H9 (cell line): ENCODE results near the gene USP9Y. TPM values are rescaled to one million over a fixed set of nuclear protein-coding genes. Genes with fewer than 3 reads are reported as not detected.

Experiments
- DNase-seq: peaks from one replicate; pipeline ENCODE4 v3.0.0-alpha.2; 2017
- H2AFZ ChIP-seq: one replicate; pipeline ENCODE4 v1.6.1; 2013; ENCODE audit warnings: mild to moderate bottlenecking, low read length, control low read depth, moderate library complexity
- H2AK5ac ChIP-seq: 2 replicates; pipeline ENCODE4 v1.6.1; 2013; ENCODE audit warnings: low read length, control low read depth, mixed read lengths; ENCODE audit not compliant: insufficient read length
- H2BK120ac ChIP-seq: one replicate; pipeline ENCODE4 v1.6.1; 2013; ENCODE audit warnings: low read depth, mild to moderate bottlenecking, low read length, control low read depth, inconsistent platforms; ENCODE audit not compliant: poor library complexity, severe bottlenecking
- H2BK12ac ChIP-seq: 2 replicates; pipeline ENCODE4 v1.6.1; 2013; ENCODE audit warnings: low read length, control low read depth, mixed read lengths, low read depth; ENCODE audit not compliant: insufficient read length
- H2BK15ac ChIP-seq: 2 replicates; pipeline ENCODE4 v1.6.1; 2013; ENCODE audit warnings: low read depth, low read length, control low read depth
- H2BK20ac ChIP-seq: one replicate; pipeline ENCODE4 v1.6.1; 2013; ENCODE audit warnings: low read depth, mild to moderate bottlenecking, low read length, control low read depth, inconsistent platforms; ENCODE audit not compliant: poor library complexity, severe bottlenecking
- H2BK5ac ChIP-seq: 2 replicates; pipeline ENCODE4 v1.6.1; 2013; ENCODE audit warnings: low read length, control low read depth, mixed read lengths; ENCODE audit not compliant: insufficient read length
- H3K14ac ChIP-seq: 2 replicates; pipeline ENCODE4 v1.6.1; 2013; ENCODE audit warnings: low read length, control low read depth; ENCODE audit not compliant: insufficient read depth
- H3K18ac ChIP-seq: 2 replicates; pipeline ENCODE4 v1.6.1; 2013; ENCODE audit warnings: low read depth, mild to moderate bottlenecking, mixed read lengths, low read length, control low read depth; ENCODE audit not compliant: insufficient read length
- H3K23ac ChIP-seq: 2 replicates; pipeline ENCODE4 v1.6.1; 2013; ENCODE audit warnings: low read length, control low read depth, mixed read lengths, low read depth; ENCODE audit not compliant: insufficient read length
- H3K23me2 ChIP-seq: 2 replicates; pipeline ENCODE4 v1.6.1; 2013; ENCODE audit warnings: low read depth, mild to moderate bottlenecking, mixed read lengths, low read length, control low read depth; ENCODE audit not compliant: insufficient read length, poor library complexity, severe bottlenecking
- H3K27ac ChIP-seq: 2 replicates; pipeline ENCODE4 v1.5.1; 2013; ENCODE audit warnings: low read length, control low read depth, mixed read lengths, low read depth; ENCODE audit not compliant: insufficient read length
- H3K27me3 ChIP-seq: 2 replicates; pipeline ENCODE4 v1.6.1; 2013; ENCODE audit warnings: low read length, control low read depth, inconsistent platforms; ENCODE audit not compliant: insufficient read depth
- H3K4ac ChIP-seq: 2 replicates; pipeline ENCODE4 v1.6.1; 2013; ENCODE audit warnings: low read depth, mild to moderate bottlenecking, control low read depth, inconsistent platforms, low read length, moderate library complexity
- H3K4me1 ChIP-seq: 2 replicates; pipeline ENCODE4 v1.6.1; 2013; ENCODE audit warnings: low read length, control low read depth, inconsistent platforms; ENCODE audit not compliant: insufficient read depth
- H3K4me2 ChIP-seq: 2 replicates; pipeline ENCODE4 v1.6.1; 2013; ENCODE audit warnings: low read length, control low read depth, mixed read lengths; ENCODE audit not compliant: insufficient read length, insufficient read depth
- H3K56ac ChIP-seq: 2 replicates; pipeline ENCODE4 v1.6.1; 2013; ENCODE audit warnings: low read depth, mild to moderate bottlenecking, mixed read lengths, low read length, control low read depth; ENCODE audit not compliant: insufficient read length
- H3K79me1 ChIP-seq: 2 replicates; pipeline ENCODE4 v1.6.1; 2013; ENCODE audit warnings: low read depth, mild to moderate bottlenecking, moderate library complexity, low read length, control low read depth, inconsistent platforms; ENCODE audit not compliant: insufficient read depth, poor library complexity, severe bottlenecking
- H3K79me2 ChIP-seq: 2 replicates; pipeline ENCODE4 v1.6.1; 2013; ENCODE audit warnings: low read length, control low read depth, inconsistent platforms; ENCODE audit not compliant: insufficient read depth
- H3K9ac ChIP-seq: 2 replicates; pipeline ENCODE4 v1.6.1; 2013; ENCODE audit warnings: low read length, control low read depth, mixed read lengths; ENCODE audit not compliant: insufficient read length; ENCODE audit errors: extremely low read depth
- H3K9me3 ChIP-seq: one replicate; pipeline ENCODE4 v1.6.1; 2013; ENCODE audit warnings: low read depth, low read length, inconsistent platforms; ENCODE audit not compliant: control insufficient read depth
- H3T11ph ChIP-seq: one replicate; pipeline ENCODE4 v1.6.1; 2013; ENCODE audit warnings: mild to moderate bottlenecking, low read length, control low read depth, inconsistent platforms
- H4K20me1 ChIP-seq: one replicate; pipeline ENCODE4 v1.6.1; 2013; ENCODE audit not compliant: control insufficient read depth, insufficient read length, insufficient read depth
- H4K5ac ChIP-seq: 2 replicates; pipeline ENCODE4 v1.6.1; 2013; ENCODE audit warnings: low read depth, mild to moderate bottlenecking, mixed read lengths, low read length, control low read depth; ENCODE audit not compliant: insufficient read length
- H4K8ac ChIP-seq: replicated peaks from 2 replicates; pipeline ENCODE4 v1.6.1; 2013; ENCODE audit warnings: low read length, control low read depth, mixed read lengths, low read depth; ENCODE audit not compliant: insufficient read length
- H4K91ac ChIP-seq: 2 replicates; pipeline ENCODE4 v1.6.1; 2013; ENCODE audit warnings: low read depth, mild to moderate bottlenecking, moderate library complexity, mixed read lengths, low read length, control low read depth; ENCODE audit not compliant: insufficient read length
- H3K27ac Mint-ChIP-seq, 3 experiments: 2 replicates in 2 of 3; 3 replicates in 1 of 3; pipeline ENCODE4 v1.8.0; 2020 to 2021; ENCODE audit warnings: mixed read lengths in 3 of 3, mild to moderate bottlenecking in 1 of 3, moderate library complexity in 1 of 3
- H3K27me3 Mint-ChIP-seq: 2 replicates; pipeline ENCODE4 v1.8.0; 2021; ENCODE audit warnings: low read depth, mild to moderate bottlenecking, moderate library complexity, mixed read lengths
- H3K36me3 Mint-ChIP-seq, 3 experiments: 2 replicates in 2 of 3; 3 replicates in 1 of 3; pipeline ENCODE4 v1.8.0; 2020 to 2021; ENCODE audit warnings: low read depth in 3 of 3, mixed read lengths in 3 of 3; ENCODE audit not compliant: insufficient read depth in 1 of 3
- H3K4me1 Mint-ChIP-seq, 2 experiments: 2 replicates each; pipeline ENCODE4 v1.8.0; 2020; ENCODE audit warnings: mixed read lengths in 2 of 2
- H3K4me3 Mint-ChIP-seq, 2 experiments: 2 replicates in 1 of 2; 3 replicates in 1 of 2; pipeline ENCODE4 v1.8.0; 2020 to 2021; ENCODE audit warnings: mild to moderate bottlenecking in 2 of 2, mixed read lengths in 2 of 2, moderate library complexity in 1 of 2
- H3K9me3 Mint-ChIP-seq, 2 experiments: 2 replicates in 1 of 2; 3 replicates in 1 of 2; pipeline ENCODE4 v1.8.0; 2020; ENCODE audit warnings: mild to moderate bottlenecking in 2 of 2, mixed read lengths in 2 of 2, moderate library complexity in 1 of 2
- WGBS: extraction: QIAGEN DNeasy Blood & Tissue Kit; methylation state at CpG from one replicate; pipeline ENCODE4 v1.1.7; 2013; ENCODE audit warnings: missing lambda C conversion rate, low lambda C conversion rate, mixed read lengths; ENCODE audit not compliant: insufficient read length; ENCODE audit errors: extremely low coverage; 5-methylcytosine and 5-hydroxymethylcytosine counted together
- total RNA-seq: library from RNA; stranded (reverse); gene quantifications from 2 replicates; pipeline ENCODE4 v1.2.1, GENCODE V29; 2021
- TF ChIP-seq, protein P1 (sequence below): fragments of 200-600 bp; sonication (generic); conservative IDR thresholded peaks from 3 replicates; pipeline ENCODE4 v1.8.0; 2021; ENCODE audit warnings: antibody characterized with exemption, mild to moderate bottlenecking

USP9Y gene
- total RNA-seq, 1 experiment from 2014 or later: not detected

DNA sequence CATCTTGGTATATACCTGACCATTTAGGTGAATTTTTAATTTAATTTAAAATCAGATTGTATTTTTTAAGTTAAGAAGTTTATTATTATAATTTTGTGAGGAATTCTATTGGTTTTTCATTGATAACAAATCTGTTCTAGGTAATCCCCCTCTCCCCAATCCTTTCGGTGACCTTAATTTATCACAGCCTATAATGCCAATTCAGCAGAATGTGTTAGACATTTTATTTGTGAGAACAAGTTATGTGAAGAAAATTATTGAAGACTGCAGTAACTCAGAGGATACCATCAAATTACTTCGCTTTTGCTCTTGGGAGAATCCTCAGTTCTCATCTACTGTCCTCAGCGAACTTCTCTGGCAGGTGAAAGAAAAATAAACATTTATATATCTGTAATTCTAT lies 145.8 kb downstream of the USP9Y start:
- Histone ChIP-seq H4K5ac (no peak overlapping the region), H2AFZ (no peak overlapping the region), H2AK5ac (no peak overlapping the region), H3K14ac (no peak overlapping the region), H3K18ac (no peak overlapping the region), H3K27me3 (no peaks in the 10 kb centered on the region), H3K56ac (no peak overlapping the region), H3K27ac (no peak overlapping the region), H3K4me1 (no peaks in the 10 kb centered on the region), H3K4ac (no peak overlapping the region), H4K91ac (no peak overlapping the region), H2BK20ac (no peak overlapping the region), H3T11ph (no peak overlapping the region), H3K23ac (no peak overlapping the region), H3K23me2 (no peaks in the 10 kb centered on the region), H2BK5ac (no peak overlapping the region), H4K20me1 (no peaks in the 10 kb centered on the region), H3K4me2 (no peak overlapping the region), H2BK15ac (no peak overlapping the region), H2BK120ac (no peak overlapping the region), H3K9ac (no peak overlapping the region), H2BK12ac (no peak overlapping the region), H3K79me2 (no peaks in the 10 kb centered on the region), H3K9me3 (no peaks in the 10 kb centered on the region), H3K79me1 (no peaks in the 10 kb centered on the region), H4K8ac (no peak overlapping the region)
- WGBS: no CpG with 5 or more reads among the region's 3 CpGs
- Mint-ChIP-seq H3K27ac (no peak overlapping the region), H3K27me3 (no peaks in the 10 kb centered on the region), H3K4me3 (no peak overlapping the region), H3K4me1 (no peaks in the 10 kb centered on the region), H3K9me3 (no peaks in the 10 kb centered on the region), H3K36me3 (no peaks in the 10 kb centered on the region)
- no peak for DNase-seq
- TF ChIP-seq, protein P1, sequence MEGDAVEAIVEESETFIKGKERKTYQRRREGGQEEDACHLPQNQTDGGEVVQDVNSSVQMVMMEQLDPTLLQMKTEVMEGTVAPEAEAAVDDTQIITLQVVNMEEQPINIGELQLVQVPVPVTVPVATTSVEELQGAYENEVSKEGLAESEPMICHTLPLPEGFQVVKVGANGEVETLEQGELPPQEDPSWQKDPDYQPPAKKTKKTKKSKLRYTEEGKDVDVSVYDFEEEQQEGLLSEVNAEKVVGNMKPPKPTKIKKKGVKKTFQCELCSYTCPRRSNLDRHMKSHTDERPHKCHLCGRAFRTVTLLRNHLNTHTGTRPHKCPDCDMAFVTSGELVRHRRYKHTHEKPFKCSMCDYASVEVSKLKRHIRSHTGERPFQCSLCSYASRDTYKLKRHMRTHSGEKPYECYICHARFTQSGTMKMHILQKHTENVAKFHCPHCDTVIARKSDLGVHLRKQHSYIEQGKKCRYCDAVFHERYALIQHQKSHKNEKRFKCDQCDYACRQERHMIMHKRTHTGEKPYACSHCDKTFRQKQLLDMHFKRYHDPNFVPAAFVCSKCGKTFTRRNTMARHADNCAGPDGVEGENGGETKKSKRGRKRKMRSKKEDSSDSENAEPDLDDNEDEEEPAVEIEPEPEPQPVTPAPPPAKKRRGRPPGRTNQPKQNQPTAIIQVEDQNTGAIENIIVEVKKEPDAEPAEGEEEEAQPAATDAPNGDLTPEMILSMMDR: no peak
